GM10266 (cell line): ENCODE measurements around the gene CCT4.
"Not testable (repeated sequence)": the region's sequence is repeated elsewhere in the genome, so short reads cannot be mapped to it uniquely, and the experiment has no call there.

ENCODE experiments used
- DNase-seq: peaks from one replicate; pipeline ENCODE4 v3.0.0; 2012; ENCODE audit errors: extremely low spot score
- TF ChIP-seq, protein P1 (sequence below): IDR thresholded peaks from 2 replicates; pipeline ENCODE4 v1.5.1; 2012; ENCODE audit warnings: mild to moderate bottlenecking, low read depth; ENCODE audit not compliant: control insufficient read depth, insufficient read depth; ENCODE audit errors: missing control alignments

The CCT4 gene

DNA sequence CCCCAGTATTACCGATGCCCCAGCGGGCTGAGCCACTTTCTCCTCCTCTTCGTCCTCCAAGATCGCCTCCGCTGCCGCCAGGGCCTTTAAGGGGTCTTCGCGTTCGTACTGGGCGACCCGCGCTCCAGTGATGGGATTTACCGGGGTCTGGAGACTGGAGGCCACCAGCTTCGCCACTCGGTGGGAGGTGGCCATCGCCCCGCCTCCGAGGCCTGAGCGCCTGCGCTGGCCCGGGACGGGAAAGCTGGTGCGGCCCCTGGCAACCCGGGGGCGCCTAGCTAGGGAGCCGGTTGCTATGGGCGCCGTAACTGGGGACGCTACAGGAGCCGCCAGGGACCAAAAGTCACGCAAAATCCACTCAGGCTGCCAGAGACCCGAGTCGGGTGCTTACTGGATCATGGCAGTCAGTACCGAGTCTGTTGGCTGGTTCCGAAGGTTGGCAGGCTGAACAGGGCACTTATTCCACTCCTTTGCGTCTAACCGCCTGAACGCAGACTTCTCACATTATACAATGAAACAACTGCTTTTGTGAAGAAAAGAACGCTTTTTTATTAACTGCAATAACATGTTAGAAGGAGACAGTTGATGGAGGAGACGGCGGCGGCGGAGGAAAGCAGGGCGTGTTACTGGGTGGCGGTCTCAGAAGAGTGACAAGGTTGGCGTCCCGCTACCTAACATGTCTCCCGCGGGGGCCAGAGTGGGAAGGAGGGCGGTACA is 34.5 kb downstream of the CCT4 start, which contains the start of gene FAM161A:
TSS of gene FAM161A (minus strand) at position 214 of the 717 bp plus-strand sequence. CDS start at position 195, 19 bp downstream.
- peak; percentile 87 for DNase-seq
- TF ChIP-seq, protein P1, sequence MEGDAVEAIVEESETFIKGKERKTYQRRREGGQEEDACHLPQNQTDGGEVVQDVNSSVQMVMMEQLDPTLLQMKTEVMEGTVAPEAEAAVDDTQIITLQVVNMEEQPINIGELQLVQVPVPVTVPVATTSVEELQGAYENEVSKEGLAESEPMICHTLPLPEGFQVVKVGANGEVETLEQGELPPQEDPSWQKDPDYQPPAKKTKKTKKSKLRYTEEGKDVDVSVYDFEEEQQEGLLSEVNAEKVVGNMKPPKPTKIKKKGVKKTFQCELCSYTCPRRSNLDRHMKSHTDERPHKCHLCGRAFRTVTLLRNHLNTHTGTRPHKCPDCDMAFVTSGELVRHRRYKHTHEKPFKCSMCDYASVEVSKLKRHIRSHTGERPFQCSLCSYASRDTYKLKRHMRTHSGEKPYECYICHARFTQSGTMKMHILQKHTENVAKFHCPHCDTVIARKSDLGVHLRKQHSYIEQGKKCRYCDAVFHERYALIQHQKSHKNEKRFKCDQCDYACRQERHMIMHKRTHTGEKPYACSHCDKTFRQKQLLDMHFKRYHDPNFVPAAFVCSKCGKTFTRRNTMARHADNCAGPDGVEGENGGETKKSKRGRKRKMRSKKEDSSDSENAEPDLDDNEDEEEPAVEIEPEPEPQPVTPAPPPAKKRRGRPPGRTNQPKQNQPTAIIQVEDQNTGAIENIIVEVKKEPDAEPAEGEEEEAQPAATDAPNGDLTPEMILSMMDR = no peak

DNA sequence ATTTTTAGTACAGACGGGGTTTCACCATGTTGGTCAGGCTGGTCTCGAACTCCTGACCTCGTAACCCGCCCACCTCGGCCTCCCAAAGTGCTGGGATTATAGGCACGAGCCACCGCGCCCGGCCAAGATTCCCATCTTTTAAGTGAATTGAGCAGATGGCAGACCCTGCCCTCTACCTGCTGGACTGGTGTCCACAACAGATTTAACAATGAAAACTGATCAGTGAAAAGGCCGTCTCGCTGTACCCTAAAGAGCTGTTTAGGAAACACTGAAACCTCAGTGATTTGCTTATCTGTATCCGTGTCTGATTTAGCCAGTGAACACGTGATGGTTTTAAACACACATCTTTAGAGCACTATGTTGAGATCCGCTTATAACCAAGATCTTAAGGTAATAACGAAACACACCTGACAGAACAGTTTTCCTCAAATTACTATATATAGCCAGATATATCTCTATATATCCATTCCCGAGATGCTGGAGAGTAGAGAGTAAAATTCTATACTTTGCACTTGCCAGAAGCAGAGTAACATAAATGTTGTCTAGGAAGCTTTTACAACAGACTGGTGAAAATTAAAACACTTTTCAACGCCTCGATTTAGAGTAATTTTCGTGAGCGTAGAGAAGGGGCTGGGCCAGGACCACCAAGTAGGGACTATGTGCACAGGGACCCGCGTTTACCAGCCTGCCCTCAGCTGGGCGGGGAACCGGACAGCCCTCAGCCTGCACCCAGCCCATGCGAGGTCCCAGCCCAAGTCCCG is 35.2 kb downstream of the CCT4 start:
- peak; percentile 65 for DNase-seq
- TF ChIP-seq, protein P1 = peak; percentile 22

DNA sequence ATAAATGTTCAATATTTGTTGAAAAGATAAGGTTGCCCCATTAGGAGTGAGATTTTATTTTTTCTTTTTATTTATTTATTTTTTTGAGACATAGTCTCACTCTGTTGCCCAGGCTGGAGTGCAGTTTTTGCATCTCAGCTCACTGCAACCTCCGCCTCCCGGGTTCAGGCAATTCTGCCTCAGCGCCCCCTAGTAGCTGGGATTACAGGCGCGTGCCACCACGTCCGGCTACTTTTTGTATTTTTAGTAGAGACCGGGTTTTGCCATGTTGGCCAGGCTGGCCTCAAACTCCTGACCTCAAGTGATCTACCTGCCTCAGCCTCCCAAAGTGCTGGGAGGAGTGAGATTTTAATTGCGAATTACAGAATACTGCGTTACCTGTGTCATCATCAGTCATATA is 37.2 kb downstream of the CCT4 start:
- not testable (repeated sequence) for DNase-seq

DNA sequence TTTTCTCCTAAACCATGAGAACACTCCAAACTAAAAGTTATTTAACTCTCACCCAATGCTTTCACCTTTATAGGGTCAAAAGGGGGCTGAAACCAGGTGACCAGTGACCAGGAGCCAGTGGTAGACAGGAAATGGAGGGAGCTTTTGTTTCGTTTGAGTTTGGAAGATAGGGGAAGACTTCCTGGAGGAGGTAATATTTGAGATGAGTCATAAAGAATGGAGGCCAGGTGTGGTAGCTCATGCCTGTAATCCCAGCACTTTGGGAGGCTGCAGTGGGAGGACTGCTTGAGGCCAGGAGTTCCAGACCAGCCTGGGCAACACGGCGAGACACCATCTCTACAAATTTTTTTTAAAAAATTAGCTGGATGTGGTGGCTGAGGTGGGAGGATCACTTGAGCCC is 43.1 kb downstream of the CCT4 start:
- TF ChIP-seq, protein P1 = no peak
- no peak for DNase-seq

DNA sequence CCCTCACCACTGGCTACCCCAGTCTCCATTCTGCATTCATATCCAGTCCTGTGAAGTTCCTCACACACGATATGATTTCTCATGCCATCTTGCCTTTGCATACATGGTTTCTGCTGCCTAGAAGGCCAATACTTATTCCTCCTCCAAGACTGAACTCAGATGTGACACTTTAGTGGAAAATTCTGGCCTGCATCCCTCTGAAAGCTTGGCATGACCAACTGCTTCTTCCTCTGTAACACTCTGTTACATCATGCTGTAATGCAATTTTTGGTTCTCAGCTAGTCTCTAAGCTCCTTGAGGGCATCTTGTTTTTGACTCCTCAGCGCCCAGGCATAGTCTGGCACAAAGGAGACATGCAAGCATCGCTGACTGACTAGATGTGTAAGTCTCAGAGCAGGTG is 47.2 kb downstream of the CCT4 start:
- DNase-seq = no peak
- TF ChIP-seq, protein P1 = no peak

DNA sequence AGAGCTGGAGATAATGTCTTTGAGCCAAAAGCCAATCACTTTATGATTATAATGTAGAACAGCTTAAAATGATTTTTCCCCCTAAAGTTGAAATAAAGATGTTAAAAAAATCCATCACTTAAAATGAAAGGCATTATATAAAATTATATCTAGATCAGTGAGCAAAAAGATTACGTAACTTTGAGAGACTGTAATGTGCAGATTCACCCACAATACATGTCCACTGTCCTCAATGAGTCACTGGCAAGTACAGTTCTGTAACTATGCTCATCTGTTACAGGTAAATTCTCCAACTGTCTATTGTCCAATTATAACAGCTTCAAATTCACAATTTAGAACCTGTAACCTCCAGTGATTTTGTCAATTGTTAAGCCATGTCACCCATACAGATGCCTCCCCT is 53.6 kb downstream of the CCT4 start:
- no peak for DNase-seq
- TF ChIP-seq, protein P1 = no peak

DNA sequence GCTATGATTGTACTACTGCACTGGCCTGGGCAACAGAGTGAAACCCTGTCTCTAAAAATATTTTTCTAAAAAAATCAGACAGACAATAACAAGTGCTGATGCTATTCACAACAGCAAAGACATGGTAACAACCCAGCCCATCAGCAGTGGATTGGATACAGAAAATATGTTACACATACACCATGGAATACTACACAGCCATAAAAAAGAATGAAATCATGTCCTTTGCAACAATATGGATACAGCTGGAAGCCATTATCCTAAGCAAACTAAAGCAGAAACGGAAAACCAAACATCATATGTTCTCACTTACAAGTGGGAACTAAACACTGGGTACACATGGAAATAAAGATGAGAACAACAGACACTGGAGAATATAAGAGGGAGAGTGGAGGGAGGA is 54.5 kb downstream of the CCT4 start:
- DNase-seq = no peak
- TF ChIP-seq, protein P1 = no peak
